Esophagus squamous epithelium (tissue), 5 donors: ENCODE data around the gene CDH2. TPM values are rescaled to one million over a fixed set of nuclear protein-coding genes. Genes with fewer than 3 reads are reported as not detected.

ENCODE experiments used
- DNase-seq: peaks from one replicate; lab custom pipeline; 2025; lab: John Stamatoyannopoulos, UW
- H3K27ac ChIP-seq, 4 donors: fragments of 200-600 bp; sonication (generic); one replicate each; pipeline ENCODE4 v1.5.1; 2016 to 2019; ENCODE audit warnings: mild to moderate bottlenecking in 1 of 4
- H3K27me3 ChIP-seq, 4 donors: fragments of 200-600 bp; sonication (generic); 1 replicate in 3 of 4; 2 replicates in 1 of 4; pipeline versions ENCODE4 v1.5.1 to v1.6.0; 2017 to 2021; ENCODE audit warnings: antibody characterized with exemption in 1 of 4
- H3K36me3 ChIP-seq, 3 donors: fragments of 200-600 bp; sonication (generic); one replicate each; pipeline ENCODE4 v1.5.1; 2016 to 2019
- H3K4me1 ChIP-seq, 3 donors: fragments of 200-600 bp; sonication (generic); one replicate each; pipeline ENCODE4 v1.5.1; 2017 to 2019
- H3K4me3 ChIP-seq, 4 donors: fragments of 200-600 bp; sonication (generic); 1 replicate in 3 of 4; 2 replicates in 1 of 4; pipeline ENCODE4 v1.5.1; 2016 to 2019; ENCODE audit warnings: mild to moderate bottlenecking in 2 of 4, moderate library complexity in 1 of 4
- H3K9me3 ChIP-seq, 3 donors: fragments of 200-600 bp; sonication (generic); one replicate each; pipeline ENCODE4 v1.5.1; 2016 to 2019
- POLR2A ChIP-seq, 4 donors: fragments of 450-650 bp; IDR thresholded peaks; one replicate each; pipeline ENCODE4 v1.6.1; 2017; ENCODE audit warnings: antibody characterized with exemption in 4 of 4, mild to moderate bottlenecking in 4 of 4, moderate library complexity in 3 of 4
- WGBS, 2 donors: methylation state at CpG; one replicate each; pipeline ENCODE4 v1.1.5; 2018; 5-methylcytosine and 5-hydroxymethylcytosine counted together
- intact Hi-C: fragments of 100-400 bp; cut with DNase I; formaldehyde crosslinking; loops from one replicate; pipeline ENCODE4 v1.15.0; 2022
- total RNA-seq, 4 donors: library from RNA; depleted of rRNA; stranded (reverse); fragments of >200 nt; gene quantifications; one replicate each; pipeline ENCODE4 v1.1.0, GENCODE V29; 2016
- TF ChIP-seq, protein P1 (sequence below), 6 experiments: fragments of 450-650 bp in 4 of 6; fragments of 200-600 bp in 2 of 6; sonication (generic) in 2 of 6; IDR thresholded peaks; one replicate each; pipeline ENCODE4 v1.5.1; 2016 to 2019; ENCODE audit warnings: antibody characterized with exemption in 6 of 6, mild to moderate bottlenecking in 4 of 6, moderate library complexity in 4 of 6
- donor health status: DM: yes; HTN: yes; CAD: no.

CDH2 gene
- total RNA-seq, 4 donors from 2014 or later = 0.11 to 0.88 (median 0.28) TPM

DNA sequence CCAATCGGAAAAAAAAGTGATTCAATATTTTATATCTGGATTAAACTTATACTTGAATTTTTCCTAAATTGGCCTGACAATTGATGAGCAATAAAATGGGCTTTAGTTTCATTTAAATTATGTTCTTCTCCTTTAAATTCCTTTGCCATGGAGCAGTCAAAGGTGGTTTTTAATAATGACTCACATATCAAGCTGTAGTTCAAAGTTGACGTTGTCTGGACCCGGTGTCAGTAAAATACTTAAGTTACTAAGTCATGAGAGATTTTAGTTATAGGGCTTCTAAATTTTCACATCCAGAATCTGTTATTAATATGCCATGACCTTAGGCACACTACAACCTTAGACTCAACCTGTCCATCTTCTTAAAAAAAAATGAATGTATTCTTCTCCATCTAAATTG is 62.5 kb downstream of the CDH2 start:
- Histone ChIP-seq H3K9me3 (no peaks in the 10 kb centered on the region), H3K4me1 (no peaks in the 10 kb centered on the region), H3K36me3 (no peaks in the 10 kb centered on the region), H3K27me3 (no peaks in the 10 kb centered on the region), H3K27ac (no peak overlapping the region), H3K4me3 (no peak overlapping the region)
- no peak for TF ChIP-seq POLR2A (IDR thresholded peaks at IDR 0.05)
- TF ChIP-seq, protein P1, sequence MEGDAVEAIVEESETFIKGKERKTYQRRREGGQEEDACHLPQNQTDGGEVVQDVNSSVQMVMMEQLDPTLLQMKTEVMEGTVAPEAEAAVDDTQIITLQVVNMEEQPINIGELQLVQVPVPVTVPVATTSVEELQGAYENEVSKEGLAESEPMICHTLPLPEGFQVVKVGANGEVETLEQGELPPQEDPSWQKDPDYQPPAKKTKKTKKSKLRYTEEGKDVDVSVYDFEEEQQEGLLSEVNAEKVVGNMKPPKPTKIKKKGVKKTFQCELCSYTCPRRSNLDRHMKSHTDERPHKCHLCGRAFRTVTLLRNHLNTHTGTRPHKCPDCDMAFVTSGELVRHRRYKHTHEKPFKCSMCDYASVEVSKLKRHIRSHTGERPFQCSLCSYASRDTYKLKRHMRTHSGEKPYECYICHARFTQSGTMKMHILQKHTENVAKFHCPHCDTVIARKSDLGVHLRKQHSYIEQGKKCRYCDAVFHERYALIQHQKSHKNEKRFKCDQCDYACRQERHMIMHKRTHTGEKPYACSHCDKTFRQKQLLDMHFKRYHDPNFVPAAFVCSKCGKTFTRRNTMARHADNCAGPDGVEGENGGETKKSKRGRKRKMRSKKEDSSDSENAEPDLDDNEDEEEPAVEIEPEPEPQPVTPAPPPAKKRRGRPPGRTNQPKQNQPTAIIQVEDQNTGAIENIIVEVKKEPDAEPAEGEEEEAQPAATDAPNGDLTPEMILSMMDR (IDR thresholded peaks at IDR 0.05) = no peak
- intact Hi-C loops = no loop called here
- 39 to 46% methylated on average over 3 of the region's 3 CpGs for WGBS, 2 donors
- DNase-seq = no peak

DNA sequence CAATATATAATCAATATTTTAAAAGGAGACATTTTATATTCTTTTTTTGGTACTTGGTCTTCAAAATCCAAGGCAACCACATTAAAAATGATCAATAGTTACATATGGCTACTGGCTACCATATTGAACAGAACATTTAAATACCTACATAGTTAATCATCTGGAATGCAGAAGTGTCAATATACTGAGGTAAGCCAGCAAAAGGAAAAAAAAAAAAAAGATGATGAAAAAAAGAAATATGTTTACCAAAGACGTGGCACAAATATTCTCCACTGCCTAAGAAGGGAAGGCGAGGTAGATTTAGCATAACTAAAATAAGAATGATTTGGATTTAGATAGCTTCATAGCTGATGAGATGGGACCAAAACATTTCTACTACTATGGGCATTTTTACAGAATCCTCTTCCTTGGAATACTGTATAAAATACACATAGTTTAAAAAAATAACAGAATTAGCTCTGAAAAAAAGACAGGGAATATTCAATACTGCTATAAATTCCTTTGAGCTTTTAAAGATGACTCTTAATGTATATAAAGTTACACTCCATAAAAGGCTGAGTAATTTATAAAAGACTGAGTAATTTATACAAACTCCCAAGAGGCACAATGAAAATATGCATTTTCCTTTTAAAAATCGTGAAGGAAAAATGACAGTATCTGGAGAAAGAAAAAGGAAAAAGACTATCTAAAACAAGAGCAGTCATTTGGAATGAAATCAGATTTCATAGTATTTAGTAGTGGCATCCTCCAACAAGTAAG is 63.5 kb downstream of the CDH2 start:
- no peak for DNase-seq
- Histone ChIP-seq H3K4me1 (no peaks in the 10 kb centered on the region), H3K9me3 (no peaks in the 10 kb centered on the region), H3K4me3 (no peak overlapping the region), H3K27me3 (no peaks in the 10 kb centered on the region), H3K36me3 (no peaks in the 10 kb centered on the region), H3K27ac (no peak overlapping the region)
- intact Hi-C loops = no loop called here
- 64 to 66% methylated on average over 3 of the region's 3 CpGs for WGBS, 2 donors
- TF ChIP-seq, protein P1 (IDR thresholded peaks at IDR 0.05) = no peak
- TF ChIP-seq POLR2A (IDR thresholded peaks at IDR 0.05) = no peak

DNA sequence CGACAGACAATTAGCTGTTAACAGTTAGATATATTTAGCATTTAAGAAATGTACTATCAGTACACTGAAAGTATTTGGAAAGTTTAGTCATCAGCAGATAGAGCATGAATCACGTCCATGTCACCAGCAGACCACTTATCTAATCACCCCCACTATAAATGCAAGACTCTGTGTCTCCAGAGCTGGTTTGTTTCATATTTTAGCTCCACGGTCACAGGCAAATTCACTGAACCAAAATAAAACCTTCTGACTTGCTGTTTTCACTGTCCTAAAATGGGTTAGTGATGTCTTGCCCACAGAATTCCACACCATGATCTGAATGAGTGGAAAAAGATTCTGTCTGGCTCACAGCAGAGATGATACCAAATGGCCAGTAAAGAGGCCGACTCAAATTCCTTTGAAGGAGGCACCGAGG is 64.9 kb downstream of the CDH2 start:
- TF ChIP-seq, protein P1 (IDR thresholded peaks at IDR 0.05) = no peak
- TF ChIP-seq POLR2A (IDR thresholded peaks at IDR 0.05) = no peak
- no peak for DNase-seq
- 46 to 52% methylated on average over 5 of the region's 5 CpGs for WGBS, 2 donors

DNA sequence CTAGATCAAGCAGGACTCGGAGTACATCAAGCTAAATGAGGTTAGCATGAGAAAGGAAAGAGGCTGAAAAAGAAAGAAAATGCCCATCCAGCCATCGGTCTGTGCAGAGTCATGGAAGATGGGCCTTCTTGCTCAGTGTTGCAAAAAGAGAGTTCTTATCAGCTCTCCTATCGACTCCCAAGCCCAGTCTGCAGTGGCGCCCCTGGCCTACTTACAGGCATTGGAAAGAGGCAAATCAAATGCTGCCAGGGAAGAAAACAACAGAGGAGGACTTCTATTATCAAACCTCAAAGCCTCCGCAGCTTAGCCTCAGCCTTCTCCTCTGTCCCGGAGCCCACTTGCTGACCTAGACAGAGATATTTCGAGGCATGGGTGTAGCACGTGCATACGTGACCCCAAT is 66.0 kb downstream of the CDH2 start:
- Histone ChIP-seq H3K4me1 (no peaks in the 10 kb centered on the region), H3K27me3 (no peaks in the 10 kb centered on the region), H3K27ac (no peak overlapping the region), H3K4me3 (no peak overlapping the region), H3K36me3 (no peaks in the 10 kb centered on the region), H3K9me3 (no peaks in the 10 kb centered on the region)
- TF ChIP-seq POLR2A (IDR thresholded peaks at IDR 0.05) = no peak
- TF ChIP-seq, protein P1 (IDR thresholded peaks at IDR 0.05) = no peak
- intact Hi-C loops = no loop called here
- DNase-seq = no peak
- WGBS, 2 donors = 70 to 82% methylated on average over 9 of the region's 9 CpGs

More for the DNA sequence above, 64.9 kb downstream of the CDH2 start:
- Histone ChIP-seq H3K4me1 (no peaks in the 10 kb centered on the region), H3K4me3 (no peak overlapping the region), H3K9me3 (no peaks in the 10 kb centered on the region), H3K36me3 (no peaks in the 10 kb centered on the region), H3K27me3 (no peaks in the 10 kb centered on the region), H3K27ac (no peak overlapping the region)
- intact Hi-C loops = no loop called here

DNA sequence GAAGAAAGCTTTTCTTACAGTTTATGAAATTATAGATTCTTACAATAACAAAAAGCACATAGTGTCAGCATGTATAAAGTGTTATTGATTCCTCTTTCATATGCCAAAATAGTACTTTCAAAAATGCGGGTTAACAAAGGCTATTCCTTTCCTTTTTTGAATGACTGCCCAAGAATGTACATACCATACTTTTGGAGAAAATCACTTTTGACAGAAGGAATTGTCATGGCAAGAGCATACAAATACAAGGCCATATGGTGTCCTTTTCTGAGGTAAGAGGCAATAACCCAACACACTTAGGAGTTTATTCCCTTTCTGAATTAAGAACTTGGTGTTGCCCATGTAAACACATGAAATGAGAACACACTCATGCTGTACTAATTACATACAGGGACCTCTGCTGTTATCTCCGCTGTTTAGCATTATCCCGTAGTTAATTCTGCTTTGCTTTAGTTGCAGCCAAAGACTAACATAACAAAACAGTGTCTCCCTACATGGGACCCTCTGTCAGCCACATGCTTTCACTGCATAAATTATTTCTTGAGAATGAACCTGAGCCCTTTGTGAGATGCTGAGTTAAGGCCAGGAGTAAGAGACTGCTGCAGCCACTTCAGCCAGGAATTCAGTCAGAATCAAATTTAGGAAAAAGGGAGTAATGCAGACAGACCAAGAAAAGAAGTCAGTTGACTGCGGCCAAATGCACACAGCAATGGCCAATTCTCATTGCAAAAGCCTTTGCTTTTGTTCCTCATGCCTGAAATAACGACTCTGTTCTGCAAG is 67.0 kb downstream of the CDH2 start:
- no peak overlapping the region for H3K27ac ChIP-seq
- no peak for DNase-seq

More for the DNA sequence above, 67.0 kb downstream of the CDH2 start:
- intact Hi-C loops = no loop called here
- no peak overlapping the region for H3K4me3 ChIP-seq
- H3K9me3 ChIP-seq = no peaks in the 10 kb centered on the region
- H3K4me1 ChIP-seq = no peaks in the 10 kb centered on the region
- WGBS, 2 donors = 67 to 77% methylated on average over 5 of the region's 5 CpGs
- H3K36me3 ChIP-seq = no peaks in the 10 kb centered on the region
- TF ChIP-seq, protein P1 (IDR thresholded peaks at IDR 0.05) = no peak
- no peak for TF ChIP-seq POLR2A (IDR thresholded peaks at IDR 0.05)
- no peaks in the 10 kb centered on the region for H3K27me3 ChIP-seq
